Measurements from ENCODE around the gene FRMD4A.
"Not testable (repeated sequence)": the region's sequence is repeated elsewhere in the genome, so short reads cannot be mapped to it uniquely, and the experiment has no call there.

FRMD4A gene

GRCh38 chr10:13973742-13974141 lies 357.0 kb downstream of the FRMD4A start:
- no peak for FAIRE-seq

GRCh38 chr10:13972609-13973008 lies 358.1 kb downstream of the FRMD4A start:
- no peak for DNase-seq (ENCODE audit: extremely low spot score, insufficient read length, low read depth)

More at GRCh38 chr10:13973742-13974141, 357.0 kb downstream of the FRMD4A start:
- DNase-seq (ENCODE audit: extremely low spot score, insufficient read length, low read depth), result no peak

GRCh38 chr10:13971601-13972475 lies 358.9 kb downstream of the FRMD4A start:
- no peak for FAIRE-seq
- DNase-seq (ENCODE audit: extremely low spot score, insufficient read length, low read depth), result no peak

More at GRCh38 chr10:13972609-13973008, 358.1 kb downstream of the FRMD4A start:
- FAIRE-seq, result no peak

DNA sequence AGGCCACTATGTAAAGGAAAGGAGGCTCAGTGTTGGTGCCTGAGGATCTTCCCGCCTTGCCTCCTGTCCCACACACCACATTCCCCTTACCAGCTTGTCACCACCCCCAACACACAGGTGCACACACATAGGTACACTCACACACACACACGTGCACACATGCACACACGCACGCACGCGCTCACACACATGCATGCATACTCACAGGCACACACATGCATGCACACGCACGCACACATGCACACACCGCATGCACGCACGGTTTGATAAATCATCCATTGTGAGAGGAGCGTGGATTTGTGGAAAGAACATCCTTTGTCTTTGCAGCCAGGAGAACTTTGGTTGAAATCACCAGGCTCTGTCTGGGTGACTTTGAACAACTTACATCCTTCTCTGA lies 359.8 kb downstream of the FRMD4A start:
- DNase-seq (ENCODE audit: extremely low spot score, insufficient read length, low read depth) (no peak), FAIRE-seq (no peak)

GRCh38 chr10:13970236-13970956 lies 360.3 kb downstream of the FRMD4A start:
- DNase-seq (ENCODE audit: extremely low spot score, insufficient read length, low read depth) (no peak), FAIRE-seq (no peak)

GRCh38 chr10:13969792-13970140 lies 361.0 kb downstream of the FRMD4A start:
- FAIRE-seq, result peak; percentile 12

GRCh38 chr10:13969118-13969791 lies 361.5 kb downstream of the FRMD4A start:
- no peak for FAIRE-seq
- no peak for DNase-seq (ENCODE audit: extremely low spot score, insufficient read length, low read depth)

More at GRCh38 chr10:13969792-13970140, 361.0 kb downstream of the FRMD4A start:
- no peak for DNase-seq (ENCODE audit: extremely low spot score, insufficient read length, low read depth)

- FAIRE-seq (no peak), DNase-seq (ENCODE audit: extremely low spot score, insufficient read length, low read depth) (no peak)
Observed at GRCh38 chr10:13961853-13962252, 368.9 kb downstream of the FRMD4A start.

GRCh38 chr10:13961097-13961496 lies 369.6 kb downstream of the FRMD4A start:
- FAIRE-seq (no peak), DNase-seq (ENCODE audit: extremely low spot score, insufficient read length, low read depth) (no peak)

DNA sequence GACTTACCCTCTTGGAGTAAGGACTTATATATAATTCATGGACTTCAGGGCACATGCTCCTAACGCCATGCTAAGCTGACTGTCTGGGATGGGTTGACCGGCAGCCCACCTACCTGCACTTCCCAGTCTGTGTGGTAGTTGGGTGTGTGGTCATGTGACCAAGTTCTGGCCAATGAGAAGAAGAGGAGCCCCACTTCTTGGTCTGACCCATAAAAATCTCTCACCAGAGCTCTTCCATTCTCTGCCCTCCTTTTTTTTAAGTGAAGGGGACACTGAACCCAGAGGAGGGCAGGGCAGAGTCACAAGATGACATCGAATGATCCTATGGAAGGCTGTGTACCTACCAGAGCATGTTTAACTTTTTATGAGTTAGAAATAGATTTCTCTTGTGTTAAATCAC lies 370.1 kb downstream of the FRMD4A start:
- FAIRE-seq (no peak), DNase-seq (ENCODE audit: extremely low spot score, insufficient read length, low read depth) (no peak)

DNA sequence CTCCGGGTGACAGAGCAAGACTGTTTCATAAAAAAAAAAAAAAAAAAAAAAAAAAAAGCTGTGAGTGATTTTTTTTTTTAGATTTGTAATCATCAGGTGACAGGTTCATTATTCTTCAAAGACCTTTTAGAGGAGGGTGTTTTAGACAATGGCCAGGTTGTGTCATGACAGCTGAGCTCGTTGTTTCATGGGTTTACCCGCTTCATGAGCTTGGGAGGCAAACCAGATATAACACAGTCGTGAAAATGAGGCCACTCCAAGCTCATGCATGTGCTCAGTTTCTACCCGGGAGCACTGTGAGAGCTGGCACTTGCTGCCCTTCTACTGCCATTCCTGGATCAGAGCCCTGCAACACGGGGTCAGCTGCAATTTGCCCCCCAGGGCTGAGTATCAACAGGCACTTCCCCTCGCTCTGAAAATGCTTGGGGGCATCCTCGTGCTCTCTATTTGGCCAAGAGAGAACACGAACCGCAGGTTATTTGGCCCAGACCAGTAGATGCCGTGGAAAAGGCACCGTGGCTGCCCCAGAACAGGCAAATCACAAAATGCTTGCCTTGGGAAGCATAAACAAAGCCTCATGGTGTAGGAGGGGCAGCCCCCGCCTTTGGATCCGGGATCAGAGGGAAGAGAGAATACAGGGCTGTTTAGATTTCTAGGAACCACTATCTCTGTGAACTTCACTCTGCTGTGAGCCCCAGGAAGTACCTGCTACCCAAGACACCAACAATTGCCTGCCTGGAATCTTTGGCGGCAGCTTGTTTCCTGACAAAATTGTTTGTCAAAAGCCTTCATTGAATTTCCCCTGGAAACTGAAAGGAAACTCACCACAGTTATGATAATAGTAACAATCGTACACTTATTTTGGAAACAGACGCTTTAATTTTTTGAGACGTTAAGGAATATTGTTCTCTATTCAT lies 371.0 kb downstream of the FRMD4A start:
- DNase-seq (ENCODE audit: extremely low spot score, insufficient read length, low read depth) (no peak), FAIRE-seq (no peak)

GRCh38 chr10:13957856-13958255 lies 372.9 kb downstream of the FRMD4A start:
- no peak for FAIRE-seq
- DNase-seq (ENCODE audit: extremely low spot score, insufficient read length, low read depth), result no peak

- FAIRE-seq (no peak), DNase-seq (ENCODE audit: extremely low spot score, insufficient read length, low read depth) (no peak)
Observed at GRCh38 chr10:13956826-13957225, 373.9 kb downstream of the FRMD4A start.

DNA sequence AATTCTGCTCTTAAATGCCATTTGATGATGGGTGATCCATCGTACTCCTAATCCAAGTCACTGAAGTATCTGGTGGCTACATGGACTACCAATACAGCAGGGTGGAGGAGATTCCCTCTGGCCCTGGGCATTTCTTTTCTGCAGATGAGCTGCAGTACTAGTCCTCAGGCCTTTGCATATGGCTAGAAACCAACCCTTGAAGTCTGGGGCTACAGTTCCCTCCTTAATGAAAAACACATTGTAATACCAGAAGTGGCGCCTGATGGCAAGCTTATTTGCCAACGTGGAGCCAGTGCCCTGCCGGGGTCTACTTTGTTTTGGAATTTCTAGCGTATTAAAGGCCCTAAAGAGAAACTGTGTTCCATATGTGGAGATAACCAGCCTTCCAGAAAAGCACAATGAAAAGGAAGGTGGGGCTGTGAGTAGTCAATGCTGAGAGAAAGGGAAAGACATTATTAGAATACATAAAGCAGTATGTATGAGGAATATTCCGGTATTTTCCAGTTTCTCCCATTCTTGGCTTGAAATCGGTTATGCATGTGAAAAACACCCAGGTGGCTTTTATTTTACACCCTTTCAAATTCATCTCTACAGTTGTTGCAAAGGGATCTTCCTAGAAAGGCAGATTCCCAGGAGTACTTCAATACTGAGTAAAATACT lies 375.2 kb downstream of the FRMD4A start:
- DNase-seq (ENCODE audit: extremely low spot score, insufficient read length, low read depth) (no peak), FAIRE-seq (no peak)

DNA sequence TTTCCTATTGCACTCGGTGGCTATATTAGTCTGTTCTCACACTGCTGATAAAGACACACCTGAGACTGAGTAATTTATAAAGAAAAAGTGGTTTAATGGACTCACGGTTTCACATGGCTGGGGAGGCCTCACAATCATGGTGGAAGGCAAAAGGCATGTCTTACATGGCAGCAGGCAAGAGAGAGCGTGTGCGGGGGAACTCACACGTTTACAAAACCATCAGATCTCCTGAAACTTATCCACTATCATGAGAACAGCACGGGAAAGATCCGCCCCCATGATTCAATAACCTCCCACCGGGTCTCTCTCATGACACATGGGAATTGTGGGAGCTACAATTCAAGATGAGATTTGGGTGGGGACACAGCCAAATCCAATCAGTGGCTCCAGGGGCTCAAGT lies 376.5 kb downstream of the FRMD4A start:
- DNase-seq (ENCODE audit: extremely low spot score, insufficient read length, low read depth); FAIRE-seq: not testable (repeated sequence)

DNA sequence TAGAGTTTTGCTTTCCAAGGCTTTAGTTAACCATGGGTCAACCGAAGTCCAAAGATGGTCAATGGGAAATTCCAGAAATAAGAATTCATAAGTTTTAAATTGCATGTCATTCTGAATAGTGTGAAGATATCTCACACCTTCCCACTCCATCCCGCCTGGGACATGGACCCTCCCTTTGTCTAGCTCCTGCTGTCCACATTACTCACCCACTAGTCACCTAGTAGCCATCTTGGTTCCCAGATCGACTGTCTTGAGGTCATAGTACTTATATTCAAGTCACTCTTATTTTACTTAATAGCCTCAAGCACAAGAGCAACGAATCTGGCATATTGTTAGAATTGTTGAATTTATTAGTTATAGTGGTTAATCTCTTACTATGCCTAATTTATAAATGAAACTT lies 377.4 kb downstream of the FRMD4A start:
- FAIRE-seq (no peak), DNase-seq (ENCODE audit: extremely low spot score, insufficient read length, low read depth) (no peak)

DNA sequence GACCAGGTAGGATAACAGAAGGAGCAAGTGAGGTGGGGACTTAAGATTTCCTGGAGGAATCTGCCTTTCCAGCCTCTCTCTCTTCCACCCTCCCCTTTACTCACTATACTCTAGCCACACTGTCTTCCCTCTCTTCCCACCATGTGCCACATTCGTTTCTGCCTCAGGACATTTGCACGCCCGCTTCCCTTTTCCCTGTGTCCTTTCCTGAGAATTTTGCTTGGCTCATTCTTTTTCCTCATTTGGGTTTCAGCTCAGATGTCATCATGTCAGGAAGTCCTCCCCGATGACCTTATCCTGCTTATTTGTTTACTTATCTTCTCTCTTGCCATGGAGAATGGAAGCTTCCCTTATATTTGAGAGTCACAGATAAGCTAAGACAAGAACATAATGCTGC lies 380.2 kb downstream of the FRMD4A start:
- DNase-seq (ENCODE audit: extremely low spot score, insufficient read length, low read depth) (no peak), FAIRE-seq (no peak)

GRCh38 chr10:13949844-13950542 lies 380.7 kb downstream of the FRMD4A start:
- FAIRE-seq (no peak), DNase-seq (ENCODE audit: extremely low spot score, insufficient read length, low read depth) (no peak)

DNA sequence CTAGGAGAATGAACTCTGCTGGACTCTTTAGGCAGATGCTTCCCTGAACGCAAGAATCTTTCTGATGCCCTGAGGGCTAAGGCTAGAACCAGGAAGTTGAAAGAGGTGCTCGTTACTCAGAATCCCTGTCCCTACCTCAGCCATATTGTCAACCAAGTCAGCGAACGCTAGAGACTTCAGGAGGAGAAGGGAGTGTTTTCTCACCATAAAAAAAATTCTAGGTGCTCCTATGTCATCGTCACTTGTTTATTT lies 384.6 kb downstream of the FRMD4A start:
- FAIRE-seq, result no peak
- no peak for DNase-seq (ENCODE audit: extremely low spot score, insufficient read length, low read depth)

Measured in GM18507 (cell line).